HCT116 (cell line): ENCODE results near the gene MAP3K21. TPM values are rescaled to one million over a fixed set of nuclear protein-coding genes. Genes with fewer than 3 reads are reported as not detected.

ENCODE experiments used
- ATAC-seq: fragments of 200-7000 bp; cut with Tn5 transposase; 2 replicates; pipeline ENCODE4 v1.9.1; 2020; ENCODE audit warnings: mild to moderate bottlenecking, moderate library complexity
- BruUV-seq: library from RNA; stranded (reverse); fragments of 400-500 nt; replicated peaks from 2 replicates; lab custom pipeline; 2021; lab: Mats Ljungman, UMichigan
- CTCF ChIA-PET: fragments of 300-600 bp; sonication (Branson Sonifier 250); formaldehyde crosslinking; loops from one replicate; lab custom pipeline; 2021; ENCODE audit warnings: antibody characterized with exemption; lab: Charles Lee
- POLR2A ChIA-PET: fragments of 300-600, 350-600 bp; sonication (Branson Sonifier 250); formaldehyde crosslinking; loops from one replicate; lab custom pipeline; 2021; ENCODE audit warnings: antibody characterized with exemption; lab: Charles Lee
- RAD21 ChIA-PET, 2 experiments: fragments of 300-600 bp; sonication (Branson Sonifier 250); formaldehyde crosslinking; loops; one replicate each; lab custom pipeline; 2023; ENCODE audit warnings: low total read pairs in 2 of 2; ENCODE audit not compliant: uncharacterized antibody in 2 of 2, unreplicated experiment in 2 of 2, low non-redundant PET in 1 of 2; lab: Charles Lee
- DNase-seq: peaks from one replicate; pipeline ENCODE4 v3.0.0-alpha.2; 2010; ENCODE audit warnings: low read depth, low spot score
- H2AFZ ChIP-seq: fragments of 200-600 bp; shearing (Covaris generic), sonication (generic); 2 replicates; pipeline ENCODE4 v1.6.1; 2017; ENCODE audit warnings: low read depth, mixed run types, mixed read lengths, antibody characterized with exemption, low read length; ENCODE audit not compliant: poor library complexity, severe bottlenecking
- H3K27ac ChIP-seq: 2 replicates; pipeline ENCODE4 v1.5.1; 2012; ENCODE audit warnings: low read depth, low read length
- H3K27me3 ChIP-seq: fragments of 200-600 bp; sonication (generic); 2 replicates; pipeline ENCODE4 v1.6.1; 2016; ENCODE audit warnings: mixed run types, low read length, mixed read lengths; ENCODE audit not compliant: insufficient read depth
- H3K36me3 ChIP-seq, 2 experiments: fragments of 200-500 bp in 1 of 2; fragments of 200-600 bp in 1 of 2; sonication (Bioruptor generic) in 1 of 2; sonication (generic) in 1 of 2; 2 replicates each; pipeline versions ENCODE4 v1.5.1 to v1.6.1; 2014 to 2016; ENCODE audit warnings: low read length in 2 of 2, inconsistent platforms in 1 of 2, mixed read lengths in 1 of 2, mixed run types in 1 of 2; ENCODE audit not compliant: insufficient read depth in 2 of 2, control insufficient read depth in 1 of 2
- H3K4me1 ChIP-seq, 2 experiments: fragments of 200-600 bp in 1 of 2; sonication (generic) in 1 of 2; 2 replicates each; pipeline versions ENCODE4 v1.5.1 to v1.6.1; 2012 to 2017; ENCODE audit warnings: low read length in 2 of 2, inconsistent platforms in 1 of 2, mild to moderate bottlenecking in 1 of 2, mixed read lengths in 1 of 2, mixed run types in 1 of 2, moderate library complexity in 1 of 2; ENCODE audit not compliant: insufficient read depth in 2 of 2, control insufficient read depth in 1 of 2
- H3K4me2 ChIP-seq: fragments of 200-600 bp; sonication (generic); 2 replicates; pipeline ENCODE4 v1.6.1; 2017; ENCODE audit warnings: mixed run types, low read length, mixed read lengths
- H3K4me3 ChIP-seq, 2 experiments: fragments of 200-600 bp in 1 of 2; sonication (generic) in 1 of 2; replicated peaks in 1 of 2; 2 replicates each; pipeline ENCODE4 v1.5.1; 2011 to 2016; ENCODE audit warnings: low read length in 2 of 2, control low read depth in 1 of 2, low read depth in 1 of 2, mild to moderate bottlenecking in 1 of 2, mixed read lengths in 1 of 2, mixed run types in 1 of 2
- H3K79me2 ChIP-seq: fragments of 200-600 bp; sonication (generic); 2 replicates; pipeline ENCODE4 v1.6.1; 2017; ENCODE audit warnings: mild to moderate bottlenecking, mixed run types, low read length, moderate library complexity, mixed read lengths; ENCODE audit not compliant: insufficient read depth
- H3K9ac ChIP-seq: fragments of 200-600 bp; sonication (generic); 2 replicates; pipeline ENCODE4 v1.6.1; 2016; ENCODE audit warnings: low read length, mixed read lengths
- H3K9me2 ChIP-seq: fragments of 200-600 bp; sonication (generic), shearing (Covaris generic); 2 replicates; pipeline ENCODE4 v1.6.1; 2017; ENCODE audit warnings: mixed run types, mild to moderate bottlenecking, moderate library complexity; ENCODE audit not compliant: insufficient read depth
- H3K9me3 ChIP-seq, 2 experiments: fragments of 200-500 bp in 1 of 2; fragments of 200-600 bp in 1 of 2; sonication (Bioruptor generic) in 1 of 2; sonication (generic) in 1 of 2; 2 replicates each; pipeline ENCODE4 v1.6.1; 2014 to 2017; ENCODE audit warnings: low read length in 2 of 2, mixed read lengths in 2 of 2, inconsistent platforms in 1 of 2, low read depth in 1 of 2, mild to moderate bottlenecking in 1 of 2, mixed run types in 1 of 2, moderate library complexity in 1 of 2; ENCODE audit not compliant: control insufficient read depth in 1 of 2, insufficient read depth in 1 of 2
- H4K20me1 ChIP-seq: fragments of 200-600 bp; sonication (generic), shearing (Covaris generic); 2 replicates; pipeline ENCODE4 v1.6.1; 2017; ENCODE audit warnings: mixed run types, mild to moderate bottlenecking, moderate library complexity; ENCODE audit not compliant: insufficient read depth
- CBX3 ChIP-seq: IDR thresholded peaks from 2 replicates; pipeline ENCODE4 v1.6.1; 2012; ENCODE audit warnings: low read depth
- JUND ChIP-seq: IDR thresholded peaks from 2 replicates; pipeline ENCODE4 v1.6.1; 2012
- MAX ChIP-seq: IDR thresholded peaks from 2 replicates; pipeline ENCODE4 v1.6.1; 2012
- POLR2A ChIP-seq: IDR thresholded peaks from 2 replicates; pipeline ENCODE4 v1.7.0; 2011; ENCODE audit warnings: borderline replicate concordance; ENCODE audit not compliant: insufficient read depth, insufficient read length; ENCODE audit errors: extremely low read depth
- REST ChIP-seq: IDR thresholded peaks from 2 replicates; pipeline ENCODE4 v1.6.1; 2012; ENCODE audit warnings: low read depth
- SP1 ChIP-seq: IDR thresholded peaks from 2 replicates; pipeline ENCODE4 v1.6.1; 2012; ENCODE audit warnings: low read depth
- intact Hi-C: fragments of 100-400 bp; cut with micrococcal nuclease; formaldehyde crosslinking; loops from 2 replicates; pipeline ENCODE4 v1.10.0; 2022
- total RNA-seq: library from RNA; stranded (reverse); gene quantifications from one replicate; pipeline ENCODE4 v1.2.1, GENCODE V29; 2021; ENCODE audit not compliant: unreplicated experiment

MAP3K21 gene
- total RNA-seq, 1 experiment from 2014 or later = 19.1 TPM

- Histone ChIP-seq H3K4me2 (peak overlapping the region; percentile 60), H2AFZ (no peak overlapping the region), H4K20me1 (peaks cover 7% of the 10 kb centered on the region; the same call in 1 of the 2 replicates), H3K27ac (peak overlapping the region; percentile 60), H3K36me3 (peaks cover 3 to 6% of the 10 kb centered on the region in 2 experiments; a peak in 1 of 4 replicates), H3K79me2 (peaks cover 25% of the 10 kb centered on the region; the same call in 1 of the 2 replicates), H3K9ac (0 out of 2 replicates have a peak overlapping the region, but pooled peaks have one; percentile 13), H3K27me3 (no peaks in the 10 kb centered on the region), H3K9me2 (no peaks in the 10 kb centered on the region), H3K9me3 (no peaks in the 10 kb centered on the region), H3K4me1 (peaks cover 25 to 37% of the 10 kb centered on the region in 2 experiments), H3K4me3 (peak overlapping the region in 1 of 2 experiments; percentile 7; a peak in 1 of 4 replicates)
- no peak for TF ChIP-seq MAX
- TF ChIP-seq SP1 = 0 out of 2 replicates have a peak, but pooled peaks have one; percentile 11
- no peak for TF ChIP-seq JUND
- no TSS peak for BruUV-seq
- ATAC-seq = peak; percentile 84
- DNase-seq = peak; percentile 26
- CTCF ChIA-PET = no interaction called here
- intact Hi-C loops = loop anchor here (5.0 kb wide), 1 partner anchor 65 kb away; no protein-coding TSS in a partner anchor
- RAD21 ChIA-PET = no interaction called here
- POLR2A ChIA-PET = no interaction called here
Measured at GRCh38 chr1:233367057-233367803, 39.7 kb downstream of the MAP3K21 start.

- H3K27ac ChIP-seq = peak overlapping the region; percentile 60; the same call in 1 of the 2 replicates
- intact Hi-C loops = loop anchor here (5.0 kb wide), 1 partner anchor 66 kb away; no protein-coding TSS in a partner anchor
- ATAC-seq = no peak
- no peaks in the 10 kb centered on the region for H3K9me3 ChIP-seq
- no peak overlapping the region for H3K9ac ChIP-seq
- RAD21 ChIA-PET = interaction anchor here in 1 of 2 experiments (0.7 kb wide), 1 partner anchor 140 kb away, joined by 6 read pairs; no protein-coding TSS in a partner anchor
- no peaks in the 10 kb centered on the region for H3K27me3 ChIP-seq
- H2AFZ ChIP-seq = no peak overlapping the region
- H3K79me2 ChIP-seq = peaks cover 25% of the 10 kb centered on the region; the same call in 1 of the 2 replicates
- H4K20me1 ChIP-seq = peaks cover 7% of the 10 kb centered on the region; the same call in 1 of the 2 replicates
- no peaks in the 10 kb centered on the region for H3K9me2 ChIP-seq
- DNase-seq = no peak
- H3K4me3 ChIP-seq = peak overlapping the region in 1 of 2 experiments; percentile 7; a peak in 1 of 4 replicates
- CTCF ChIA-PET = no interaction called here
- POLR2A ChIA-PET = no interaction called here
- peak overlapping the region; percentile 60 for H3K4me2 ChIP-seq
- no peak for TF ChIP-seq REST
- no peak for TF ChIP-seq POLR2A
- TF ChIP-seq CBX3 = no peak
- H3K4me1 ChIP-seq = peaks cover 25 to 37% of the 10 kb centered on the region in 2 experiments
- peaks cover 4 to 8% of the 10 kb centered on the region in 2 experiments; a peak in 1 of 4 replicates for H3K36me3 ChIP-seq
- no TSS peak for BruUV-seq
Measured at GRCh38 chr1:233368106-233368788, 40.7 kb downstream of the MAP3K21 start.
